Kidney glomerular epithelial cell (primary cell): ENCODE results near the gene S100A4.
"Not testable (repeated sequence)": the region's sequence is repeated elsewhere in the genome, so short reads cannot be mapped to it uniquely, and the experiment has no call there.

Experiments
- DNase-seq: peaks from one replicate; lab custom pipeline; 2025; lab: John Stamatoyannopoulos, UW

Gene S100A4

DNA sequence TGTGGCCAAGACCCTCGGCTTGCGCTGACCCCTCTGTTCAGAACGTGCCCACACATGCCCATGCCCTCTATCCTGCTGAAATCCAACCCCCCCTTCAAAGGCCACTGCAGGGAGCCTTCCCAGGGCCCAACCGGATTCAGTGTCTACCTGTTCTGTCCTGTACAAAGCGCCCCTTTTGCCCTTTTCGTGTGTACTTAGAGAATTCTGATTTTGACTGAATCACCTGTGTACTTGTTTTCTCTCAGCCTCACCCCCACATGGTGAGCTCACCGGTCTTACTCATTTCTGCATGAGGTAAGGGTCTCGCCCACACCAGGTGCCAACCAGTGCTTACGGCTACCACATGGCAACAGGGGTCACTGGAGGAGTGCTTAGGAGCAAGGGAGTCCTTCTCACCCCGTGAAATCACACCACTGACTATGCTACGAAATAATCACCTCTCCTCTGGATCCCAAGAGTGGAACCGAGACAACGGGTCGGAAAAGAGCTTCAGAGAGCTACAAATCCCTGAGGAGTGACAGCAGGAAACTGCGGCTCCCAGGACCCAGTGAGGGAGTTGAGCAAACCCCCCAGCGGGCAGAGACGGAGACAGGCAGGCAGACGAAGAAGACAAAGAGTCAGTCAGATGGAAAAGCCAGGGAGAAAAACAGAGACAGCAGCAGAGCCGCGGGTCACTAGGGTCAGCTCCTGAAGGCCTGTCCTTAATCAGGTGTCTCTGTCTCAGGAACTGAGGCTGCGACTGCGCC is 22.2 kb upstream of the S100A4 start:
- DNase-seq: peak; percentile 92

DNA sequence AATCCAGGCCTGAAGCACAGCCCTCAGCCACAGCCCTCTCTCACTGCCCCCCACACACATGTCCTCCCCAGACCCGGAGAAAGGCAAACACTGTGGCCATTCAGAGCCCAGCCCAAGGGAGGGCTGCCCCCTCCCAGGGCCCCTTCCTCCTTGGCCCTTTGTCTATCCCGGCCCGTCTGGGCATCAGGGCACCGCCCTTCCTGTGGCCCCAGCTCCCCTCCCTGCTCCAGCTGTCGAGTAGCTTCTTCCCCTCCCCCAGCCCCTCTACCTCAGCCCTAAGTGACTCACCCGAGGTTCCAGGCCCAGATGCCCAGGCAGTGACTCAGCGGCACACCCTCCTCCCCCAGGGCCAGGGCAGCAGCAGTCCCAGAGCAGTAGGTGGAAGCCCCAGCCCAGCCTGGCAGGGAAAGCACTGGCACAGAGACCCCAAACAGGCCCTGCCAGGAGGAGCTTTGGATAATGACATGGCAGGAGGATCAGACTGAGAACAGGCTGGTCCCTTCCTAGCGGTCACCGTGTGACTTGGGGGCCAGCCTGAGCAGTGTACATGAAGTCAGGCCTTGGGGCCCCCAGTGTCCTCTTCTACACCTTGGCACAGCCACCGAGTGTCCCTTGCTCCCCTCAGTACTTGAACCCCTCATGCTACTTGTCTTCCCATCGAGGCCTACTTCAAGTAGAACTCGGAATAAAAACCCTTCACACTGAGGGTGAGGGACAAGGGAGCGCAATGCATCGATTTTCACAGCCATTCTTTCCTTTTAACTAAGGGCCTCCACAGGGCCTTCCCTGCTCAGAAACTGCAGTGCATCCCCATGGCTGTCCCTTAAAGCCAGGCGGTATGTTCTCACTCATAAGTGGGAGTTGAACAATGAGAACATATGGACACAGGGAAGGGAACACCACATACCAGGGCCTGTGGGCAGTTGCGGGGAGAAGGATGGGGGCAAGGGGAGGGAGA is 21.1 kb upstream of the S100A4 start:
- DNase-seq: peak; percentile 99

DNA sequence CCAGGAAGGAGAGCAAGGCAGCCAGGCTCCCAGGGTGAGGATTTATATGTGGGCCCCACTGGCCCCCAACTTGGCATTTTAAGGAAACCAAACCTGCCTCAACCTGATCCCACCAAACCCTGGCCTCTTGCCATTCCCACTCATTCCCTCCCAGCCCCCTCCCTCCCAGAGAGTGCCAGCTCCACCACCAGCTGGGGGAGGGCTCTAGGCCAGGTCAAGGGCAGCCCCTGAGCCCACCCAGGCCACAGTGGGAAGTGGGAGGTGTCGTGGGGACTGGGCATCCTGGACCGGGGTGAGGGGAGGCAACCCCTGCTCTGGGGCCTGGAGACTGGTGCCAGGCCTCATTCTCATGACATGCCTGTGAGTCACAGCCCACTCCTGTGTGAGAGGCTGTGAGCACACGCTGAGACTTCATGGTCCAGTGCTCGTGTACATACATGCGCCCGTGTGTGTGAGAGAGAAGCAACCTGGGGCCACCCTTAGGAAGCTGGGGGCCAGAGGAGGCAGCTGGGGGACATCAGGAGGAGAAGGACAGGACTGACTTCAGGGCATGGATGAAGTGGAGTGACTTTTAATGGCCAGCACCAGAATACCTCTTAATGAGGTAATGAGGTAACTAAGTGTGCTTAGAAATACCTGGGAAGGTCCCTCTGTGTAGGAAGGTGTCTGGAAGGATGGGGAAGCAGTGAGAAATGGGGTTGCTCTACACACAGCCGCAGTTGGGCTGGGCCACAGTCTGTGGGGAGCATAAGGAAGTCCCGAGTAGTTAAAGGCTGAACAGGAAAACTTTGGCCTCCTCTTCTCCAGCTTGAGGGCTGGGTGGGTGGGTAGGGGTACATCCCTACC is 20.1 kb upstream of the S100A4 start, which contains the start of gene S100A2:
S100A2 (minus strand) TSS at position 316 of the 846 bp plus-strand sequence. CDS start 1,967 bp downstream, outside the sequence.
- peak; percentile 92 for DNase-seq

DNA sequence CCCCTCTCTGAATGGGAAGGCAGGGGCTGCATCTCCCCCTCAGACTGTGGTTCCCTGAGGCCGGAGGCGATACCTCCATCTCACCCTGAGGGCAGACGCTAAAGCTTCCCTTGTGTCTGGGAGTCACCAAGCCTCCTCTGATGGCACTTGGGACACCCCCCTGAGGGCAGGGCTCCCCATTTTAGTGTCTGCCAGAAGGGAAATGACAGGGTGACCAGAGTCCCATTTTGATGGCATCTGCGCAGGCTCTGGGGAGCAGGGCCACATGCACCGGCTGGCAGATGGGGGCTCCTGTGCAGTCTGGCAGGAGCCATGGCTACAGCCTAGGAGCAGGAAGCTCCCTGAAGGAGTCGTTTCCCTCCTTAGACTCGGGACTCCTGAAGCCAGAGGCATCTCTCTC is 18.4 kb upstream of the S100A4 start:
- DNase-seq: no peak

DNA sequence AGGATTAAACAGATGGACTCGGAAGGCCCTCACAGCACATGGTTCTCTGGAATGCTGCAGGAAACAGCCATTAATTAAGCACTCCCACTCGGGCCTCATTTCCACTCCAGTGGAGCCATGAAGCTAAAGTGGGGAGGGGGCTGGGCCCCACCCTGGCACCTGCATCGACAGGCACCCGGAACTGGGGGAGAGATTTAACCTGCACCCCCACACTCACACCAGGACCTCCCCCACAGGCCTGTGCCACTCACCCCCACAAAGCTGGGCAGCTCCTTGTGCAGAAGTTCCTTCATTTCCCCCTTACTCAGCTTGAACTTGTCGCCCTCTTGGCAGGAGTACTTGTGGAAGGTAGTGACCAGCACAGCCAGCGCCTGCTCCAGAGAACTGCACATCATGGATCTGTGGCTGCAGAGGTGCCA is 17.9 kb upstream of the S100A4 start:
- DNase-seq: peak; percentile 29

DNA sequence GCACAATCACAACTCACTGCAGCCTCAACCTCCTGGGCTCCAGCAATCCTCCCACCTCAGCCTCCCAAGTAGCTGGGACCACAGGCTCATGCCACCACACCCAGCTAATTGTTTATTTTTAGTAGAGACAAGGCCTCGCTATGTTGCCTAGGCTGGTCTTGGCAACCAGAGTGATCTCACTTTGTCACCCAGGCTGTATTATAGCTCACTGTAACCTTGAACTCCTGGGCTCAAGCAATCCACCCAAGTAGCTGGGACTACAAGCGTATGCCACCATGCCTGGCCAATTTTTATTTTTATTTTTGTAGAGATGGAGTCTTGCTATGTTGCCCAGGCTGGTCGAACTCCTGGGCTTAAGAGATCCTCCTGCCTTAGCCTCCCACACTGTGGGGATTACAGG is 16.4 kb upstream of the S100A4 start:
- DNase-seq: not testable (repeated sequence)

DNA sequence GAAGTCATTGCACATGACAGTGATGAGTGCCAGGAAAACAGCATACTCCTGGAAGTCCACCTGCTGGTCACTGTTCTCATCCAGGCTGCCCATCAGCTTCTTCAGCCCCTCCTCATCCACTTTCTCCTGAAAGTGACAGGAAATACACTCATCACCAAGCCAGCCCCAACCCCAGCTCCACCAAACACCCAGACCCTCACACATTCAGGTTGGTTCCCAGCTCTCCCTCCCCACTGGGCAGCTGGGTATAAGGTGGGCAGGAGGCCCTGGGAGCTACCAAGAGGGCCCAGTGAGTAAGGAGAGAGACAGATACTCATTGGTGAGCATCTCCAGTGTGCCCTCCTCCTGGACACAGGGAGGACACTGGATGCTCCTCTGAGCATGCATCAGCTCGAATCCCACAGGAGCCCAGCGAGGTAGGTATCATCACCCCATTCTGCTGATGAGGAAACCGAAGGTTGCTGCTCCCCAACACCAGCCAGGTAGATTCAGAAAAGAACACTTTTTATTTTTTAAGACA is 15.9 kb upstream of the S100A4 start:
- DNase-seq: no peak

DNA sequence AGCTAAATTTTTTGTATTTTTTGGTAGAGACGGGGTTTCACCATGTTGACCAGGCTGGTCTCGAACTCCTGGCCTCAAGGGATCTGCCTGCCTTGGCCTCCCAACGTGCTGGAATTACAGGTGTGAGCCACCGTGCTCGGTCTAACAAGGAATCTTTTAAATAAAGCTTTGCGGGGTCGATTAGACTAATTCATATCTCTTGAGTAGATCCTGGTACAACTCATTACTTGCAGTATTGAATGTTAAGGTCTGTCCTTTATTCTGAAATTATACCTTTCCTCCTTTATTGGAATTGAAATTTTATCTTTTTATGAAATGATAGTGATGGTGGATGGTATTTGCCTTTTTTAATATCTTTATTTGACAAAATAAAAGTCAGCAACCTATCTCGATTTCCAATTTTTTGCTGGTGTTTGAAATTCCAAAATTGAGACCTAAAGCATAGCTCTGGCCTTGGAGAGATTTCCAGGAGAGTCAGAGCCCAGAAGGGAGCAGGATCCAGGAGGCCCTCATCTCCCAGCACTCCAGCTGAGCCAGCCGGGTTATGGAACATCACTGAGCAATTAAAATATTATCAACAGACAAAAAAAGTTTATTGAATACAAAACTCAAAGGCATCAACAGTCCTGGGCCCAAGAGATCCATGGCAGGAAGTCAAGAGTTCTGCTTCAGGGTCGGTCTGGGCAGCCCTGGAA is 15.3 kb upstream of the S100A4 start:
- no peak for DNase-seq

DNA sequence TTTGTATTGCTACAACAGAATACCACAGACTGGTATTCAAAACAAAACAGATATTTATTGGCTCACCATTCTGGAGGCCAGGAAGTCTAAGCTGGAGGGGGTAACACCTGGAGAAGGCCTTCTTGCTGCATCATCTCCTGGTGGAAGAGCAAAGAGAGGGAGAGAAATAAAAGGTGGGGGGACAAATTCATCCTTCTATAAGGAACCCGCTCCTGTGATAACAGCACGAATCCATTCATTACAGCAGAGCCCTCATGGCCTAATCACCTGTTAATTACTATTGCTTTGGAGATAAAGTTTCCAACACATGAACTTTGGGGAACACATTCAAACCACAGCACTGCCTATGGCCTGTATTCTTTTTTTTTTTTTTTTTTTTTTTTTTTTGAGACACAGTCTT is 14.6 kb upstream of the S100A4 start:
- no peak for DNase-seq

DNA sequence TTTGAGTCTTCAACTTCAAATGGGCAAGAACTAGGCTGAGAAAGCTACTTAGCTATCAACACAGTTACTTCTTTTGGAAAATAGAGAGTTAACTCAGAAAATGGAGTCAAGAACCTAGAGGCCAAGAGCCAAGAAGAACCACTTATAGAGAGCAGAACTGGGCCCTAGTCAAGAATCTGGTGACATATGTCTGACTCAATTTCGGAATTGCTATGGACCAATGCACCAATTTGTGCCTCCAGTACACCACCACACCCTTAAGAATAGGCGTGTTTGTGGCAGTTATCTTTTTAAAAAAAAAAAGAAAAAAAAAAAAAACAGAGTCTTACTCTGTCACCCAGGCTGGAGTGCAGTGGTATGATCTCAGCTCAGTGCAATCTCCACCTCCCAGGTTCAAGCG is 12.3 kb upstream of the S100A4 start:
- no peak for DNase-seq

DNA sequence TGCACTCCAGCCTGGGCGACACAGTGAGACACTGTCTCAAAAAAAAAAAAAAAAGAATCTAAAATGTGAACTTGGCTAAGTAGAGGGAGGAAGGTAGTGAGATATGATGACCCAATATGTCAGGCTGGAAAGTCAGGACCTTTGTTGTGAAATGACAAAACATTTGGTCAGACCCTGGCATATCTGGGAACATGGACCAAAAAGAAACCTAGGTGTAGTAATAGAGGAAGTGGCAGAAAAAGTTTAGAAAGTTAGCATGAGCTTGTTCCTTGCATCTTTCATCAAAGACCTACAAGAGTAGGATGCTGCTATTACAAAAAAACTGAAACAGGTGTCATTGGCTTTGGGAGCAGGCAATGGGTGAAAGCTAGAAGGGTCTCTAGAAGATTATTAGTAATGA is 10.7 kb upstream of the S100A4 start:
- DNase-seq: no peak

DNA sequence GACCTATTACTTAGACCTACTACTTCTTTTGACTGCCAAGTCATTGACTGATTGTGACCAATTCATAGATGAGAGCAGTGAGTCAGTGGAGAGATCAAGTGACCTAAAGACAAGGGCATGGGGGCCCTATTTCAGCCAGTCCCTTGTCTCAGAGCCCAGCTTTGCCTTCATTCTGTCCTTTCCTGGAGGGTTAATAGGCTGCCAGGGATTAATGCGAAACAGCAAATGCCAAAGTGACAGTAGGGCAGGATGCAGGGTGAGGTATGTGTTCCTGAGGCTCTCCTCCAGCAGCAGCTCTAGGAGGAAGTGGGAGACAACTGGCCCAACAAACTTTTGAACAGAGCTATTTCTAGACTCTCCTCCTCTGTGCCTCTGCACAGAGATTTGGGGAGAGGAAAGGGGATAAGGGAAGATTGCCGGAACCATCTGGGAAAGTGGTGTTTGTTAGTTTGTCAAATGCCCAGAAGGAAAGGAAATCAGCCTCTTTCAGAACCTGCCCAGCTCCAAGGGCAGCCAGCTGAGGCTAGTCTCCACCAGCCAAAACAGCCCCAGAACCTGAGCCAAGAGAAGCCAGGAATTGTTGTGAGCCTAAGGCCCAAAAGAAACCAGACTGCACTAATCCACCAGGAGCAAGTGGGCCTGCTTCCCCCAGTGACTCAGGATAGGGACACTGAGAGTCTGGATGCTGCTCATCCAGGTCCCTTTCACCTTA is 8.4 kb upstream of the S100A4 start:
- no peak for DNase-seq

DNA sequence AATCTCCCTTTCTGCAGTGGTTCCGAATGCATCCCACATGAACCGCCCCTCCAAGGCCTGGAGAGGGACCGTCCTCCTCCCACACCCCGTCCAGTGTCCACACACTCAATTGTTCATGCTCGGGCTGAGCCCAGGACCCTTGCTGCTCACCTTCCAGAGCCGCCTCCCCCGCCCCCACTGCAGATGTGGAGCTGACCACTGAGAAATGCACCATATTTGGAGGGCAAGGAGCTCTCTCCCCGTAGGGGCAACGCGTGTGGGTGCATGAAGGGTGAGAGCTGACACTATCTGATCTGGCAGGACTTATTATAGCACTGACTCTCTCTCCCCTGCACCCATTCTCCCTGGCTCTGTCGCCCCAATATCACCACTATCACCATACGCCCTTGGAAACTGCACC is 7.5 kb upstream of the S100A4 start:
- DNase-seq: no peak

DNA sequence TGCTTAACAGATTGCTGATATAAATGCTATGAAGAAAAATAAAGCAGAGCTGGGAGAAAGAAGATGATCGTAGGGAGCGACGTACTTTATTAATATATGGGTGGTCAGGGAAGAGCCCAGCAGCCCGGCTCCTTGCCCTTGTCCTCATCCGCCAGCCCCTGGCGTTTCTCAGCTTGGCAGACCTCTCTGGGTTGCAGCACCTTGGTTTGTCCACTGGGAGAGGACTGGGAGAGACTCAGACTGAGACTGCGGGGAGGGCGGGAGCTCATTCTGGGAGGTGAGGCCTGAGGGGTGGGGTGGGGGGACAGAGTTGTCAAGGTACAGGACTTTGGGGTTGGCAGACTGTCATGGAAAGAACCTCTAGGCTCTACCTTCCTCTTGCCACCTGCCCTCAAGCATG is 6.7 kb upstream of the S100A4 start:
- no peak for DNase-seq

DNA sequence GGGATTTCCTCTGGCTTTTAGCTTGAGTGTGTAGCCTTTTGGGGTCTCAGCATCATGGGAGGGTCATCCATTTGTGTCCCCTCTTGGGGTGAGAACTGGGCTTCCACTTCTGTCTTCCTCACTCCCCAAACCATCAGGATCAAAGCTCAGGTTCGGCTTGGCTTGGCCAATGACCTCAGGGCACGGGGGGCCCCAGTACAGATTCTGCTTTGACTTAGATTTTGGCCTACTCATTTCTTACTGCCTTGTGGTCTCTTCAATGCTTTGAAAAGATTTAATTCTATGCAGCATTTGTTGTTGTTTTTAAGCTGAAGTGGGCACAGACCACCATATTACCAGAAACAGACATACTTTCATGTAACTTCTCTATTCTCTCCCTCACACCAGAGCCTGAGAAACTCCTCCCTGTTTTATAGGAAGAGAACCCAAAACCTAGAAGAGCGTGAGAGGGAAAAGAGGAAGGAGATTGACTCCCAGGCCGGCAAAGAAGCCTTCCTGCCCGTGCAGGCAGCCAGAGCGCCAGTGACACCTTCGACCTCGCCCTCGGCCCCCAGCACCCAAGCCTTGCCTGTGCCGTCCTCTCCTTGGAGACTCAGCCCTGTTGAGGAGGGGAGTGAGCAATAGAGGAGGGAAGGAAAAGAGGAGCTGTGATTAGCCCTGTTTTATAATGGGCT is 5.4 kb upstream of the S100A4 start:
- DNase-seq: no peak

DNA sequence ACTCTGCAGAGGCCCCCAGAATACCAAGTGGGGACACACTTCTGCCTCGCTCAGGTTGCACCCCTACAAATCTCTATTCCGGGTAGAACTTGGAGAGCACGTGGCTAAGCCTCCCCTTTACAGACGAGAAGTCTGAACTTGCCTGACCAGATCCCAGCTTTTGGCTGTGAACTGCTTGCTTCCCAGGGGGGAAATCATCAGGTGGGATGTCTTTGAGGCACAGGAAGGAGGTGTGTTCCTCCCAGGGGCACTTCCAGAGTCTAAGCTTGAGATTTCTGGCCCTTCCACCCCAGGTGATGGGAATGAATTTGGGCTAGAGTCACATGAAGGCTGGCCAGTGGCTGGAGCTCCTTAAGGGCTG is 4.8 kb upstream of the S100A4 start:
- no peak for DNase-seq

DNA sequence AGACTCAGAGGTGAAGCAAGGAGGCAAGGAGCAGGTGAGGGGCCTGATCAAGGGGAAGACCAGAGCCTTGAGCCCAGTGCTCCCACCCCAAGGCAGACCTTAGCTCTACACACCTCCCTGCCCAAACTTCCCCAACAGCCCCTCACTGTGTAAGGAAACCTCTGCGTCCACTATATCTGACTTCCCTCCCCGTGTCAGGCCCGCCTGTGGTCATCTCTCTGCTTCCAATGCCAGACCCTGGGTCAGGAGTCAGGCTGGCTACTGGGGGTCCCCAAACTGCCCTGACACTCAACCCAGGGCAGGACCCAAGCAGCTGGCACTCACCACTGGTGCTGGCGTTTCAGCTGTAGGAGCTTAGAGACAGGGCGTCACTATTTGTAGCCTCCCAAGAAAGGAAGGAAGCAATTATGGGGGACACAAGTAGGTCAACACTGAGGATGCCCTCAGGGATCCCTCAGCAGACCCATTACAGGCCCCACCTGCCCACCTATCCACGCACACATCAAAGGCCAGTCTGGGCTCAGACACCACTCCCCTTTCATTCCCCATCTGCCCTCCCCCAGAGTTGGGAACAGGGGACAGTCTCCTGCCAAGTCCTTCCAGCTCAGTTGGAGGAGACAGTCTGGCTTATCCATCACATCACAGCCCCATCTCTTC is 4.3 kb upstream of the S100A4 start:
- no peak for DNase-seq

DNA sequence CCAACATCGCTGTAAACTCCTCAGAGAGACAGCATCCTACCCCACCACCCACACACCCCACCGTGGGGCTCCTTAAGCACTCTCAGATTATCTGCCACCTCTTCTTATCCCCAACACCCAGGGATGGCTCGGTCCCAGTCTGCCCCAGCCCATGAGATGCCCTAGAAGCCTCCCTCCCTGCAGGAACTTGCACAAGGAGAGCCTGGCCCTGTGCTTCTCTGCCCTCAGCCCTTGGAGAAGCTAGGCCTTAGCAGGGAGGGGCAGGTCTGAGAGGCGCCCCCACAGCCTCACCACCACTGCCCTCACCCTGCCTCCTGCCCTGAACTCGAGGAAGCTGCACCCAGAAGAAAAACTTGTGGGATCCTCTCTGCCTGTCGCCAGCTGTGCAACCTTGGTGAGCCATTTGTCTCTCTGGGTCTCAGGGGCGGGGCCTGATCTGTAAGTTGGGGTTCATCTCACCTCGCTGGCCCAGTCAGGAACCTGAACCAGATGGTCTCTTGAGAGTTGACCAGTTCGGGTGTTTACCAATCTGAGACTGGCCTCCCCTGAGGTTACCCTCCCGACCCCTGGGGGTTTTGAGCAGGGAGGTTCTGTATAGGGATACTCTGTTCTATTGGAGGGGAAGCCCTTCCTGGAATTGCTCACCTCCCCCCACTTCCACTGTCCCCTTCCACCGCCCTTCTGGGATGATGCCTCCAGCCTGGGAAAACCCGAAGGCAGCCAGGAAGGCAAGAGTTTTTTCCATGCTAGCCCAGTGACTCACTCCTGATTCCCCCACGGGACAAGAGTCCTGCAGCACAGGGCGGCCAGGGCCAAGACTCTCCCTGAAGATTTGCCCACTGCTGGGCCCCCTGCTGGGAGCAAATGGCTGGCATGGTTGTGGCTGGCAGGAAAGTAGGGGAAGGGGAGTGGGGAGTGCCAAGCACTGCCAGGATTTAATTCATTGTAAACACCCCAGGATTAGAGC is 3.4 kb upstream of the S100A4 start, which contains the start of gene S100A3:
S100A3 (minus strand) TSS at position 537 of the 967 bp plus-strand sequence. CDS start 773 bp downstream, outside the sequence.
- peak; percentile 90 for DNase-seq
